ENCODE data around the gene ARPC2.

ARPC2 gene

DNA sequence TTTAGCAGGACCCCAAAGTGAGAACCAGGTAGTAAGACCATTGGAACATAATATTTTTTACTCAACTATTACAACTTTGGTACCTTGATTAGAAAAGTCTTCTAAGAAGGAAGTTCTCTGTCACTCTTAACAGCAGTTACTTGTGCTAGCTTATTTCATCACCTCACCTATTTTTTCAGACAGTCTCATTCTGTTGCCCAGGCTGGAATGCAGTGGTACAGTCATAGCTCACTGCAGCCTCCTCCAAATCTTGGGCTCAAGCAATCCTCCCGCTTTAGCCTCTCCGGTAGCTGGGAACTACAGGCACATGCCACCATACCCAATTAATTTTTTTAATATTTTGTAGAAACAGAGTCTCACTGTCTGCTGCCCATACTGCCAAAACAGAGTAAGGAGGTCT, 18.0 kb downstream of the ARPC2 start:
- no peak overlapping the region for H2AK5ac ChIP-seq (ENCODE audit: low read depth, low read length)
- no peak overlapping the region for H2BK15ac ChIP-seq (ENCODE audit: low read length)
- H2BK12ac ChIP-seq (ENCODE audit: low read length): no peak overlapping the region
- no peak overlapping the region for H3K9ac ChIP-seq (ENCODE audit: low read depth, low read length, poor library complexity)
- peaks cover 21 to 96% of the 10 kb centered on the region in 2 donors for H3K36me3 ChIP-seq (replicated peaks in 1 of 2; ENCODE audit: control insufficient read depth in 2 of 2, insufficient read depth in 2 of 2, low read length in 2 of 2)
- H4K8ac ChIP-seq (ENCODE audit: low read depth, low read length): no peak overlapping the region
- peaks cover 4% of the 10 kb centered on the region for H3K79me1 ChIP-seq (ENCODE audit: low read depth, low read length)
- no peak overlapping the region for H3K23ac ChIP-seq (ENCODE audit: low read depth, low read length, poor library complexity)
- H3K27me3 ChIP-seq (ENCODE audit: control insufficient read depth in 3 of 3, insufficient read depth in 3 of 3, low read depth in 1 of 3, low read length in 3 of 3): no peaks in the 10 kb centered on the region
- no peak overlapping the region for H2AFZ ChIP-seq (ENCODE audit: low read length)
- H3K4me2 ChIP-seq (ENCODE audit: insufficient read depth, low read length, poor library complexity, severe bottlenecking): no peak overlapping the region
- H3K9me3 ChIP-seq (replicated peaks in 1 of 2; ENCODE audit: control insufficient read depth in 2 of 2, insufficient read depth in 1 of 2, low read depth in 1 of 2, low read length in 2 of 2): peaks cover 0 to 9% of the 10 kb centered on the region in 2 donors
- H3K4me1 ChIP-seq (ENCODE audit: control insufficient read depth in 2 of 2, insufficient read depth in 1 of 2, low read depth in 1 of 2, low read length in 2 of 2): no peaks in the 10 kb centered on the region
- no peak overlapping the region for H3K18ac ChIP-seq (ENCODE audit: low read length)
- H2BK120ac ChIP-seq (ENCODE audit: low read depth, low read length): no peak overlapping the region
- no peak overlapping the region for H3K4ac ChIP-seq (ENCODE audit: low read length)
- H3K4me3 ChIP-seq (ENCODE audit: low read length in 2 of 2): no peak overlapping the region
- H2BK5ac ChIP-seq (ENCODE audit: low read length): no peak overlapping the region
- no CpG with 5 or more reads among the region's 2 CpGs for WGBS, 2 donors (ENCODE audit: extremely low coverage in 2 of 2, insufficient read length in 2 of 2, insufficient replicate concordance in 1 of 2)
- no peak overlapping the region for H3K14ac ChIP-seq (ENCODE audit: low read length)
- H3K27ac ChIP-seq (replicated peaks; ENCODE audit: low read length): no peak overlapping the region
- DNase-seq (ENCODE audit: low spot score): no peak
- H4K91ac ChIP-seq (ENCODE audit: low read depth, low read length, poor library complexity): no peak overlapping the region

DNA sequence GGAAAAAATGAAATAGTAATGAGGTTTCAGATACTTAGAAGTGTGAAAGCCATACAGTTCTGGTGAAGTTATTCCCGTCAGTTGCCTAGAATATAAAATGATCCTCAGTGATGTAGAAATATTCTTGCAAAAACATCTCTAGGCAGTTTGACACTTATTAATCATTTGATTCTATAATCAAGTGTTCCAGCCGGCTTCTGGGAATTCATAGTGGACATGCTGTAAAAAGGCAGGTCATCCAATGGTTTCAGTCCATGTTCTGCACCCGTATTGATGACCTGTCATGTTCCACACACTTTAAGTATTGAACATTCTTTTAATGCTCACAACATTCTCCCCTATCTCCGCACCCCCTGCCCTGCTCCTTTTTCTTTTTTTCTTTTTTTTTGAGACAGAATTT, 19.8 kb downstream of the ARPC2 start:
- no peak for DNase-seq (ENCODE audit: low spot score)
- no peak overlapping the region for H3K4ac ChIP-seq (ENCODE audit: low read length)
- H3K4me3 ChIP-seq (ENCODE audit: low read length in 2 of 2): no peak overlapping the region
- no peaks in the 10 kb centered on the region for H3K9me3 ChIP-seq (replicated peaks in 1 of 2; ENCODE audit: control insufficient read depth in 2 of 2, insufficient read depth in 1 of 2, low read depth in 1 of 2, low read length in 2 of 2)
- H2BK15ac ChIP-seq (ENCODE audit: low read length): no peak overlapping the region
- no peak overlapping the region for H3K9ac ChIP-seq (ENCODE audit: low read depth, low read length, poor library complexity)
- H3K4me1 ChIP-seq (ENCODE audit: control insufficient read depth in 2 of 2, insufficient read depth in 1 of 2, low read depth in 1 of 2, low read length in 2 of 2): no peaks in the 10 kb centered on the region
- no peak overlapping the region for H2AK5ac ChIP-seq (ENCODE audit: low read depth, low read length)
- no peak overlapping the region for H3K4me2 ChIP-seq (ENCODE audit: insufficient read depth, low read length, poor library complexity, severe bottlenecking)
- no peak overlapping the region for H3K27ac ChIP-seq (replicated peaks; ENCODE audit: low read length)
- H2AFZ ChIP-seq (ENCODE audit: low read length): no peak overlapping the region
- WGBS, 2 donors (ENCODE audit: extremely low coverage in 2 of 2, insufficient read length in 2 of 2, insufficient replicate concordance in 1 of 2): no CpG with 5 or more reads among the region's 4 CpGs
- H3K27me3 ChIP-seq (ENCODE audit: control insufficient read depth in 3 of 3, insufficient read depth in 3 of 3, low read depth in 1 of 3, low read length in 3 of 3): no peaks in the 10 kb centered on the region
- no peak overlapping the region for H2BK5ac ChIP-seq (ENCODE audit: low read length)
- H3K79me1 ChIP-seq (ENCODE audit: low read depth, low read length): peaks cover 2% of the 10 kb centered on the region
- no peak overlapping the region for H4K8ac ChIP-seq (ENCODE audit: low read depth, low read length)
- H2BK12ac ChIP-seq (ENCODE audit: low read length): no peak overlapping the region
- H4K91ac ChIP-seq (ENCODE audit: low read depth, low read length, poor library complexity): no peak overlapping the region
- H3K36me3 ChIP-seq (replicated peaks in 1 of 2; ENCODE audit: control insufficient read depth in 2 of 2, insufficient read depth in 2 of 2, low read length in 2 of 2): peaks cover 14 to 94% of the 10 kb centered on the region in 2 donors
- H2BK120ac ChIP-seq (ENCODE audit: low read depth, low read length): no peak overlapping the region
- H3K14ac ChIP-seq (ENCODE audit: low read length): no peak overlapping the region
- H3K18ac ChIP-seq (ENCODE audit: low read length): no peak overlapping the region
- H3K23ac ChIP-seq (ENCODE audit: low read depth, low read length, poor library complexity): no peak overlapping the region

DNA sequence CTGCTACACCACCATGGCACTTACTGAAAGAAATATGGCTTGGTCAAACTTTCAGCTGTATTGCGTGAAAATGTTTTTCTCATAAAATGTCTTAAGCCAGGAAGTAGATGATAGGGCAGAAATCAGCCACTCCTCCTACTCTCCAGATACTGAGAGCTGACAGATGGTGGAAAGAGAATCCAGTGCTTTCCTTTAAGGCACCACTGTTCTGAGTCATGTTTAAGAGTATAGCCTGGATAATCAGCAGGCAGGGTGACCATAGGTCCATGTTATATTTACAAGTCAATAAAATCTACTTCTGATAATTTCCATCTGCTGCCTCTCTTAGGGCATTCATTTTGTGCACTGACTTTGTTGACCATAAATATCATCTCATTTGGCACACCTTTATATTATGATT, 21.9 kb downstream of the ARPC2 start:
- no peaks in the 10 kb centered on the region for H3K9me3 ChIP-seq (replicated peaks in 1 of 2; ENCODE audit: control insufficient read depth in 2 of 2, insufficient read depth in 1 of 2, low read depth in 1 of 2, low read length in 2 of 2)
- no peak overlapping the region for H3K18ac ChIP-seq (ENCODE audit: low read length)
- no peak overlapping the region for H2BK15ac ChIP-seq (ENCODE audit: low read length)
- no peak overlapping the region for H3K4me2 ChIP-seq (ENCODE audit: insufficient read depth, low read length, poor library complexity, severe bottlenecking)
- no peak overlapping the region for H2BK120ac ChIP-seq (ENCODE audit: low read depth, low read length)
- H2BK5ac ChIP-seq (ENCODE audit: low read length): no peak overlapping the region
- no peak overlapping the region for H4K91ac ChIP-seq (ENCODE audit: low read depth, low read length, poor library complexity)
- H2AFZ ChIP-seq (ENCODE audit: low read length): no peak overlapping the region
- no peak overlapping the region for H3K4ac ChIP-seq (ENCODE audit: low read length)
- H3K79me1 ChIP-seq (ENCODE audit: low read depth, low read length): no peaks in the 10 kb centered on the region
- no peak overlapping the region for H3K9ac ChIP-seq (ENCODE audit: low read depth, low read length, poor library complexity)
- DNase-seq (ENCODE audit: low spot score): no peak
- no peak overlapping the region for H3K14ac ChIP-seq (ENCODE audit: low read length)
- no peak overlapping the region for H3K23ac ChIP-seq (ENCODE audit: low read depth, low read length, poor library complexity)
- H3K27ac ChIP-seq (replicated peaks; ENCODE audit: low read length): no peak overlapping the region
- H3K27me3 ChIP-seq (ENCODE audit: control insufficient read depth in 3 of 3, insufficient read depth in 3 of 3, low read depth in 1 of 3, low read length in 3 of 3): no peaks in the 10 kb centered on the region
- no peak overlapping the region for H2AK5ac ChIP-seq (ENCODE audit: low read depth, low read length)
- no peak overlapping the region for H3K4me3 ChIP-seq (ENCODE audit: low read length in 2 of 2)
- no peak overlapping the region for H4K8ac ChIP-seq (ENCODE audit: low read depth, low read length)
- WGBS, 2 donors (ENCODE audit: extremely low coverage in 2 of 2, insufficient read length in 2 of 2, insufficient replicate concordance in 1 of 2): no CpG with 5 or more reads among the region's 1 CpG
- H2BK12ac ChIP-seq (ENCODE audit: low read length): no peak overlapping the region
- H3K4me1 ChIP-seq (ENCODE audit: control insufficient read depth in 2 of 2, insufficient read depth in 1 of 2, low read depth in 1 of 2, low read length in 2 of 2): no peaks in the 10 kb centered on the region
- H3K36me3 ChIP-seq (replicated peaks in 1 of 2; ENCODE audit: control insufficient read depth in 2 of 2, insufficient read depth in 2 of 2, low read length in 2 of 2): peaks cover 20 to 97% of the 10 kb centered on the region in 2 donors

DNA sequence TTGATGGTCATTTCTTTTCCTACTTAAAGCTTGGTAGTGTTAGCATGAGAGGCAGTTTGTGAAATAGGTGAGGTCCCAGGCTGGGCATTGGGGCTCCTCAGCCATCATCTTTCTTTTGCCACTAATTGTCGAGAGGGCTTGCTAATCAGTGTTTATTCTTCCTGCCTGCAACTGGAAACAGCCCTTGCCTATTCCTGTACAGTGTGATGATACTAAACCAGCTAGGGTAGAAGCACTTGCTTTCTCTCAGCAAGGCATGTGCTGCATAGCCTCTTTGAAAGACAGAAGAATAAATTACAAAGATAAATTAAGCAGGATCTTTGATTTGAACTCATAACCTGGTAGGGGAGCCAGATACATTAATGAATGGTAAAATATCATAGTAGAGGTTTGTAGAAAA, 27.2 kb downstream of the ARPC2 start:
- Histone ChIP-seq H2AFZ (ENCODE audit: low read length) (no peak overlapping the region), H2AK5ac (ENCODE audit: low read depth, low read length) (no peak overlapping the region), H2BK15ac (ENCODE audit: low read length) (no peak overlapping the region), H3K4me1 (ENCODE audit: control insufficient read depth in 2 of 2, insufficient read depth in 1 of 2, low read depth in 1 of 2, low read length in 2 of 2) (no peaks in the 10 kb centered on the region), H3K4me3 (ENCODE audit: low read length in 2 of 2) (no peak overlapping the region), H4K91ac (ENCODE audit: low read depth, low read length, poor library complexity) (no peak overlapping the region), H2BK5ac (ENCODE audit: low read length) (no peak overlapping the region), H3K23ac (ENCODE audit: low read depth, low read length, poor library complexity) (no peak overlapping the region), H4K8ac (ENCODE audit: low read depth, low read length) (no peak overlapping the region), H3K36me3 (replicated peaks in 1 of 2; ENCODE audit: control insufficient read depth in 2 of 2, insufficient read depth in 2 of 2, low read length in 2 of 2) (peaks cover 36 to 96% of the 10 kb centered on the region in 2 donors), H3K79me1 (ENCODE audit: low read depth, low read length) (no peaks in the 10 kb centered on the region), H3K4me2 (ENCODE audit: insufficient read depth, low read length, poor library complexity, severe bottlenecking) (no peak overlapping the region), H3K9ac (ENCODE audit: low read depth, low read length, poor library complexity) (no peak overlapping the region), H3K27me3 (ENCODE audit: control insufficient read depth in 3 of 3, insufficient read depth in 3 of 3, low read depth in 1 of 3, low read length in 3 of 3) (no peaks in the 10 kb centered on the region), H2BK12ac (ENCODE audit: low read length) (no peak overlapping the region), H3K27ac (replicated peaks; ENCODE audit: low read length) (no peak overlapping the region), H3K4ac (ENCODE audit: low read length) (no peak overlapping the region), H3K18ac (ENCODE audit: low read length) (no peak overlapping the region), H2BK120ac (ENCODE audit: low read depth, low read length) (no peak overlapping the region), H3K14ac (ENCODE audit: low read length) (no peak overlapping the region), H3K9me3 (replicated peaks in 1 of 2; ENCODE audit: control insufficient read depth in 2 of 2, insufficient read depth in 1 of 2, low read depth in 1 of 2, low read length in 2 of 2) (no peaks in the 10 kb centered on the region)
- DNase-seq (ENCODE audit: low spot score): no peak
- WGBS, 2 donors (ENCODE audit: extremely low coverage in 2 of 2, insufficient read length in 2 of 2, insufficient replicate concordance in 1 of 2): no CpG with 5 or more reads among the region's 1 CpG

All from neuronal stem cell (in vitro differentiated cells).